MM.1S (cell line): ENCODE data around the gene MTMR12.

ENCODE experiments used
- DNase-seq: peaks from one replicate; pipeline ENCODE4 v3.0.0-alpha.2; 2015
- H2AFZ ChIP-seq: fragments of 300-600 bp; sonication (generic); 2 replicates; pipeline ENCODE4 v1.6.0; 2016; ENCODE audit warnings: antibody characterized with exemption, low read length
- H3F3A ChIP-seq: fragments of 300-600 bp; sonication (generic); 2 replicates; pipeline ENCODE4 v1.6.1; 2016; ENCODE audit warnings: mild to moderate bottlenecking, antibody characterized with exemption, low read length, moderate library complexity, mixed read lengths; ENCODE audit not compliant: insufficient read depth
- H3K27ac ChIP-seq: fragments of 300-600 bp; sonication (generic); 2 replicates; pipeline ENCODE4 v1.5.1; 2016; ENCODE audit warnings: mild to moderate bottlenecking, low read length
- H3K27me3 ChIP-seq: fragments of 300-600 bp; sonication (generic); replicated peaks from 2 replicates; pipeline ENCODE4 v1.6.0; 2016; ENCODE audit warnings: low read length; ENCODE audit not compliant: insufficient read depth
- H3K36me3 ChIP-seq: fragments of 300-600 bp; sonication (generic); replicated peaks from 2 replicates; pipeline ENCODE4 v1.6.1; 2016; ENCODE audit warnings: mild to moderate bottlenecking, low read length, mixed read lengths; ENCODE audit not compliant: insufficient read depth
- H3K4me1 ChIP-seq: fragments of 300-600 bp; sonication (generic); 2 replicates; pipeline ENCODE4 v1.6.1; 2016; ENCODE audit warnings: low read length, mixed read lengths
- H3K4me2 ChIP-seq: fragments of 300-600 bp; sonication (generic); 2 replicates; pipeline ENCODE4 v1.6.0; 2016; ENCODE audit warnings: low read depth, low read length
- H3K4me3 ChIP-seq: fragments of 300-600 bp; sonication (generic); 2 replicates; pipeline ENCODE4 v1.5.1; 2016; ENCODE audit warnings: low read length, mixed read lengths
- H3K79me2 ChIP-seq: fragments of 300-600 bp; sonication (generic); 2 replicates; pipeline ENCODE4 v1.6.1; 2016; ENCODE audit warnings: mixed run types, low read length, mixed read lengths
- H3K9ac ChIP-seq: fragments of 300-600 bp; sonication (generic); 2 replicates; pipeline ENCODE4 v1.6.1; 2016; ENCODE audit warnings: low read length, mixed read lengths
- H3K9me2 ChIP-seq: fragments of 300-600 bp; sonication (generic); replicated peaks from 2 replicates; pipeline ENCODE4 v1.6.1; 2016; ENCODE audit warnings: mild to moderate bottlenecking, low read length, mixed read lengths; ENCODE audit not compliant: insufficient read depth
- H3K9me3 ChIP-seq: fragments of 300-600 bp; sonication (generic); replicated peaks from 2 replicates; pipeline ENCODE4 v1.6.1; 2016; ENCODE audit warnings: mild to moderate bottlenecking, low read length, mixed read lengths; ENCODE audit not compliant: insufficient read depth
- H4K20me1 ChIP-seq: fragments of 300-600 bp; sonication (generic); 2 replicates; pipeline ENCODE4 v1.6.1; 2016; ENCODE audit warnings: mild to moderate bottlenecking, low read length, moderate library complexity, mixed read lengths; ENCODE audit not compliant: insufficient read depth
- CTCF ChIP-seq: fragments of 300-600 bp; sonication (generic); IDR thresholded peaks from 2 replicates; pipeline ENCODE4 v1.5.1; 2016; ENCODE audit warnings: antibody characterized with exemption, low read length, mixed read lengths
- EZH2 ChIP-seq: fragments of 300-600 bp; sonication (generic); optimal IDR thresholded peaks from 2 replicates; pipeline ENCODE3; 2017; ENCODE audit warnings: low read depth, mild to moderate bottlenecking, antibody characterized with exemption, low read length, mixed read lengths
- EZH2phosphoT487 ChIP-seq: fragments of 300-600 bp; sonication (generic); IDR thresholded peaks from 2 replicates; pipeline ENCODE4 v1.6.1; 2018; ENCODE audit warnings: antibody characterized with exemption, low read length

The MTMR12 gene

GRCh38 chr5:32276173-32276853, 36.4 kb downstream of the MTMR12 start:
- TF ChIP-seq EZH2 (no peak), EZH2phosphoT487 (no peak), CTCF (no peak)
- Histone ChIP-seq H3K9me3 (no peaks in the 10 kb centered on the region), H3K79me2 (peaks cover 70% of the 10 kb centered on the region), H3K27ac (peak overlapping the region; percentile 74; the same call in 1 of the 2 replicates), H2AFZ (no peak overlapping the region), H3F3A (peaks cover 33% of the 10 kb centered on the region), H3K27me3 (no peaks in the 10 kb centered on the region), H4K20me1 (no peaks in the 10 kb centered on the region), H3K4me2 (peak overlapping the region; percentile 21; the same call in 1 of the 2 replicates), H3K36me3 (peaks cover 4% of the 10 kb centered on the region; the same call in 1 of the 2 replicates), H3K4me3 (no peak overlapping the region), H3K9ac (peak overlapping the region; percentile 22; the same call in 1 of the 2 replicates), H3K9me2 (no peaks in the 10 kb centered on the region), H3K4me1 (peaks cover 44% of the 10 kb centered on the region)
- DNase-seq, result peak; percentile 57

- H4K20me1 ChIP-seq, result no peaks in the 10 kb centered on the region
- H3K27me3 ChIP-seq, result no peaks in the 10 kb centered on the region
- H3K27ac ChIP-seq, result no peak overlapping the region
- H3K36me3 ChIP-seq, result peaks cover 5% of the 10 kb centered on the region; the same call in 1 of the 2 replicates
- H3K4me1 ChIP-seq, result peaks cover 41% of the 10 kb centered on the region
- no peak overlapping the region for H2AFZ ChIP-seq
- no peaks in the 10 kb centered on the region for H3K9me3 ChIP-seq
- no peak for TF ChIP-seq EZH2
- no peak for TF ChIP-seq CTCF
- TF ChIP-seq EZH2phosphoT487, result no peak
- no peak overlapping the region for H3K4me3 ChIP-seq
- peaks cover 24% of the 10 kb centered on the region for H3F3A ChIP-seq
- no peak overlapping the region for H3K9ac ChIP-seq
- no peak for DNase-seq
- no peaks in the 10 kb centered on the region for H3K9me2 ChIP-seq
- H3K4me2 ChIP-seq, result no peak overlapping the region
- H3K79me2 ChIP-seq, result peaks cover 78% of the 10 kb centered on the region
These were observed 37.4 kb downstream of the MTMR12 start for GRCh38 chr5:32275396-32275741.

GRCh38 chr5:32274548-32275395, 38.0 kb downstream of the MTMR12 start:
- Histone ChIP-seq H3K27me3 (no peaks in the 10 kb centered on the region), H3K79me2 (peaks cover 74% of the 10 kb centered on the region), H3F3A (peaks cover 18% of the 10 kb centered on the region), H3K9me3 (no peaks in the 10 kb centered on the region), H4K20me1 (no peaks in the 10 kb centered on the region), H3K4me2 (no peak overlapping the region), H3K27ac (no peak overlapping the region), H2AFZ (no peak overlapping the region), H3K9ac (no peak overlapping the region), H3K36me3 (peaks cover 8% of the 10 kb centered on the region; the same call in 1 of the 2 replicates), H3K4me3 (no peak overlapping the region), H3K9me2 (no peaks in the 10 kb centered on the region), H3K4me1 (peaks cover 35% of the 10 kb centered on the region)
- TF ChIP-seq EZH2, result no peak
- TF ChIP-seq CTCF, result no peak
- TF ChIP-seq EZH2phosphoT487, result no peak
- DNase-seq, result no peak
